ENCODE data around the gene JPH2. TPM values are rescaled to one million over a fixed set of nuclear protein-coding genes. Genes with fewer than 3 reads are reported as not detected.
A peak's percentile ranks its signal among the peaks of the same experiment; 100 is the strongest.

The JPH2 gene
- total RNA-seq, 1 experiment from 2014 or later, result 0.17 TPM

- TF ChIP-seq CTCF (IDR thresholded peaks at IDR 0.05 in 2 of 3, conservative IDR thresholded peaks at IDR 0.05 in 1 of 3; ENCODE audit: borderline replicate concordance in 1 of 3, insufficient read depth in 1 of 3, low read depth in 2 of 3, low read length in 2 of 3) (no peak), POLR2AphosphoS5 (IDR thresholded peaks at IDR 0.05; ENCODE audit: low read depth, low read length) (peak; percentile 51; the same call in 1 of the 2 replicates), FOSL1 (IDR thresholded peaks at IDR 0.05; ENCODE audit: low read depth) (peak; percentile 99), EZH2phosphoT487 (IDR thresholded peaks at IDR 0.05; ENCODE audit: borderline replicate concordance) (no peak)
Measured at GRCh38 chr20:44204156-44204831, 17.3 kb upstream of the JPH2 start (continued).

- peak overlapping the region in 1 of 2 experiments; percentile 28; a peak in 1 of 4 replicates for H3K4me3 ChIP-seq (replicated peaks in 1 of 2; ENCODE audit: low read depth in 1 of 2, low read length in 2 of 2)
- no peak overlapping the region for H2AFZ ChIP-seq (ENCODE audit: low read depth, low read length, poor library complexity, severe bottlenecking)
- BruUV-seq (replicated peaks), result no TSS peak
- H3K27ac ChIP-seq (ENCODE audit: low read depth, low read length), result peak overlapping the region; percentile 95; the same call in 1 of the 2 replicates
- peak overlapping the region; percentile 16; the same call in 1 of the 2 replicates for H3K9ac ChIP-seq (ENCODE audit: low read length)
- intact Hi-C loops (cut with micrococcal nuclease), result no loop called here
- peaks cover 80% of the 10 kb centered on the region for H3K79me2 ChIP-seq (ENCODE audit: insufficient read depth, low read length)
- ChIA-PET CTCF (interaction anchor here (1.5 kb wide), 1 partner anchor 87 kb away, joined by 3 read pairs; no protein-coding TSS in a partner anchor), POLR2A (no interaction called here), RAD21 (ENCODE audit: low non-redundant PET in 1 of 2, low total read pairs in 2 of 2, uncharacterized antibody in 2 of 2, unreplicated experiment in 2 of 2) (no interaction called here)
- H3K36me3 ChIP-seq (ENCODE audit: control insufficient read depth in 1 of 2, insufficient read depth in 2 of 2, low read length in 2 of 2), result peaks cover 32 to 35% of the 10 kb centered on the region in 2 experiments
- DNase-seq (ENCODE audit: low read depth, low spot score), result no peak
- no peak for ATAC-seq
- H3K4me1 ChIP-seq (ENCODE audit: control insufficient read depth in 1 of 2, insufficient read depth in 2 of 2, low read length in 2 of 2), result peaks cover 40 to 47% of the 10 kb centered on the region in 2 experiments
- H3K9me2 ChIP-seq (ENCODE audit: insufficient read depth), result no peaks in the 10 kb centered on the region
- no peaks in the 10 kb centered on the region for H3K9me3 ChIP-seq (ENCODE audit: control insufficient read depth in 1 of 2, insufficient read depth in 1 of 2, low read depth in 1 of 2, low read length in 2 of 2)
- no peaks in the 10 kb centered on the region for H4K20me1 ChIP-seq (ENCODE audit: insufficient read depth)
- no peaks in the 10 kb centered on the region for H3K27me3 ChIP-seq (ENCODE audit: insufficient read depth, low read length)
- peak overlapping the region; percentile 74 for H3K4me2 ChIP-seq (ENCODE audit: low read length)
- TF ChIP-seq ZBTB33 (IDR thresholded peaks at IDR 0.05; ENCODE audit: extremely low read depth, insufficient replicate concordance, low read length), result no peak
- no peak for TF ChIP-seq MAX (IDR thresholded peaks at IDR 0.05)
- TF ChIP-seq ELF1 (IDR thresholded peaks at IDR 0.05; ENCODE audit: borderline replicate concordance, low read depth), result no peak
- no peak for TF ChIP-seq JUND (IDR thresholded peaks at IDR 0.05)
- no peak for TF ChIP-seq CBX3 (IDR thresholded peaks at IDR 0.05; ENCODE audit: low read depth)
- no peak for TF ChIP-seq ZNF274 (IDR thresholded peaks at IDR 0.05; ENCODE audit: low read depth, low read length)
- no peak for TF ChIP-seq CTCF (IDR thresholded peaks at IDR 0.05 in 2 of 3, conservative IDR thresholded peaks at IDR 0.05 in 1 of 3; ENCODE audit: borderline replicate concordance in 1 of 3, insufficient read depth in 1 of 3, low read depth in 2 of 3, low read length in 2 of 3)
- TF ChIP-seq REST (IDR thresholded peaks at IDR 0.05; ENCODE audit: low read depth), result no peak
- no peak for TF ChIP-seq SRF (IDR thresholded peaks at IDR 0.05; ENCODE audit: low read depth)
- TF ChIP-seq EGR1 (IDR thresholded peaks at IDR 0.05; ENCODE audit: low read depth), result no peak
Measured at GRCh38 chr20:44203161-44203560, 16.2 kb upstream of the JPH2 start.
